Activated CD8-positive, alpha-beta memory T cell treated with anti-CD3 and anti-CD28 coated beads, Interleukin-2, amount 50 U/mL, for 4 hours (primary cell): Measurements from ENCODE around the gene CACNG4.

ENCODE experiments used
- DNase-seq: peaks from one replicate; pipeline ENCODE4 v3.0.0-alpha.2; 2020

CACNG4 gene

GRCh38 chr17:67049025-67049739 is 84.7 kb downstream of the CACNG4 start:
- no peak for DNase-seq

- DNase-seq = no peak
Measured at GRCh38 chr17:67050066-67050465, 85.6 kb downstream of the CACNG4 start.

GRCh38 chr17:67050471-67051154 is 86.1 kb downstream of the CACNG4 start:
- DNase-seq = no peak

GRCh38 chr17:67051155-67051538 is 86.6 kb downstream of the CACNG4 start:
- no peak for DNase-seq

- DNase-seq = no peak
Measured at GRCh38 chr17:67051837-67052236, 87.3 kb downstream of the CACNG4 start.

GRCh38 chr17:67052720-67053437 is 88.4 kb downstream of the CACNG4 start:
- DNase-seq = no peak

GRCh38 chr17:67053438-67054000 is 89.0 kb downstream of the CACNG4 start:
- no peak for DNase-seq

- no peak for DNase-seq
Measured at GRCh38 chr17:67054011-67054591, 89.6 kb downstream of the CACNG4 start.

- no peak for DNase-seq
Measured at GRCh38 chr17:67054608-67055007, 90.1 kb downstream of the CACNG4 start.

- DNase-seq = no peak
Measured at GRCh38 chr17:67055041-67055443, 90.5 kb downstream of the CACNG4 start.

- DNase-seq = no peak
Measured at GRCh38 chr17:67055811-67056745, 91.6 kb downstream of the CACNG4 start.

- DNase-seq = no peak
Measured at GRCh38 chr17:67056746-67057490, 92.4 kb downstream of the CACNG4 start.

- no peak for DNase-seq
Measured at GRCh38 chr17:67058036-67058435, 93.5 kb downstream of the CACNG4 start.

- DNase-seq = no peak
Measured at GRCh38 chr17:67059372-67059771, 94.9 kb downstream of the CACNG4 start.

- DNase-seq = no peak
Measured at GRCh38 chr17:67063141-67063540, 98.6 kb downstream of the CACNG4 start.

- no peak for DNase-seq
Measured at GRCh38 chr17:67066717-67067116, 102.2 kb downstream of the CACNG4 start.

GRCh38 chr17:67067571-67068482 is 103.3 kb downstream of the CACNG4 start:
- DNase-seq = no peak

- no peak for DNase-seq
Measured at GRCh38 chr17:67068999-67069398, 104.5 kb downstream of the CACNG4 start.

- no peak for DNase-seq
Measured at GRCh38 chr17:67069603-67070136, 105.2 kb downstream of the CACNG4 start.

- no peak for DNase-seq
Measured at GRCh38 chr17:67071595-67071994, 107.1 kb downstream of the CACNG4 start.
